K562 (cell line): Measurements from ENCODE around the gene TESK2. TPM values are rescaled to one million over a fixed set of nuclear protein-coding genes. Genes with fewer than 3 reads are reported as not detected.

Experiments
- BMI1 ChIP-seq: fragments of 150-350 bp; IDR thresholded peaks from 2 replicates; pipeline ENCODE4 v1.6.1; 2014; ENCODE audit warnings: low read length
- CBFB ChIP-seq: sonication (generic); formaldehyde crosslinking; IDR thresholded peaks from 2 replicates; pipeline ENCODE4 v1.4.0; 2020; ENCODE audit warnings: mild to moderate bottlenecking, missing genetic modification reagents
- CEBPB ChIP-seq: fragments of 450-650 bp; IDR thresholded peaks from 2 replicates; pipeline ENCODE4 v1.6.1; 2016; ENCODE audit warnings: missing genetic modification characterization, missing compliant biosample characterization
- ELK1 ChIP-seq: sonication (generic); formaldehyde crosslinking; IDR thresholded peaks from 2 replicates; pipeline ENCODE4 v1.8.1; 2022; ENCODE audit warnings: missing genetic modification reagents
- ETV5 ChIP-seq: sonication (generic); formaldehyde crosslinking; IDR thresholded peaks from 2 replicates; pipeline ENCODE4 v1.4.0; 2020; ENCODE audit warnings: low read depth, mild to moderate bottlenecking, missing genetic modification reagents
- HINFP ChIP-seq: fragments of 450-650 bp; conservative IDR thresholded peaks from 2 replicates; pipeline ENCODE4 v1.6.1; 2016; ENCODE audit warnings: missing genetic modification characterization, low read depth, mild to moderate bottlenecking, control low read depth, missing compliant biosample characterization
- HOXB6 ChIP-seq: fragments of 250-450 bp; sonication (Bioruptor Pico); IDR thresholded peaks from 2 replicates; pipeline ENCODE4 v1.5.1; 2022; ENCODE audit warnings: mild to moderate bottlenecking, borderline replicate concordance
- ILK ChIP-seq: fragments of 450-650 bp; IDR thresholded peaks from 2 replicates; pipeline ENCODE4 v1.6.1; 2016; ENCODE audit warnings: missing genetic modification characterization, low read depth, mild to moderate bottlenecking, missing compliant biosample characterization, moderate library complexity, borderline replicate concordance
- JUNB ChIP-seq: fragments of 450-650 bp; formaldehyde crosslinking; conservative IDR thresholded peaks from 2 replicates; pipeline ENCODE4 v1.4.0; 2020; ENCODE audit warnings: mild to moderate bottlenecking
- MBD2 ChIP-seq: sonication (generic); IDR thresholded peaks from 2 replicates; pipeline ENCODE4 v1.6.1; 2016; ENCODE audit warnings: low read depth, borderline replicate concordance
- MITF ChIP-seq: IDR thresholded peaks from 2 replicates; pipeline ENCODE4 v1.6.1; 2014; ENCODE audit warnings: antibody characterized with exemption
- MTA3 ChIP-seq: fragments of 450-650 bp; formaldehyde crosslinking; IDR thresholded peaks from 2 replicates; pipeline ENCODE4 v1.6.1; 2017; ENCODE audit warnings: mild to moderate bottlenecking, borderline replicate concordance
- NCOR1 ChIP-seq: fragments of 450-650 bp; IDR thresholded peaks from 2 replicates; pipeline ENCODE4 v1.6.1; 2016; ENCODE audit warnings: mild to moderate bottlenecking, moderate library complexity
- RBM25 ChIP-seq: fragments of 200-400 bp; formaldehyde crosslinking; IDR thresholded peaks from 2 replicates; pipeline ENCODE4 v1.6.1; 2018; ENCODE audit warnings: low read length, low read depth, moderate library complexity; ENCODE audit not compliant: severe bottlenecking
- SIRT6 ChIP-seq: IDR thresholded peaks from one replicate; pipeline ENCODE4 v1.6.1; 2012; ENCODE audit warnings: low read depth, mild to moderate bottlenecking, control low read depth, inconsistent platforms, low read length, moderate library complexity
- SIX5 ChIP-seq, 2 experiments: IDR thresholded peaks; 2 replicates each; pipeline ENCODE4 v1.6.1; 2011; ENCODE audit warnings: low read length in 2 of 2, borderline replicate concordance in 1 of 2, low read depth in 1 of 2, mild to moderate bottlenecking in 1 of 2, moderate library complexity in 1 of 2; ENCODE audit not compliant: insufficient read depth in 1 of 2
- XRCC5 ChIP-seq: fragments of 200-400 bp; formaldehyde crosslinking; IDR thresholded peaks from 2 replicates; pipeline ENCODE4 v1.6.1; 2017; ENCODE audit warnings: low read depth, mild to moderate bottlenecking, low read length
- YBX1 ChIP-seq: fragments of 450-650 bp; IDR thresholded peaks from 2 replicates; pipeline ENCODE4 v1.7.1; 2016; ENCODE audit warnings: mild to moderate bottlenecking
- ZFX ChIP-seq: sonication (generic); formaldehyde crosslinking; IDR thresholded peaks from 2 replicates; pipeline ENCODE4 v1.8.0; 2022; ENCODE audit warnings: mild to moderate bottlenecking, missing genetic modification reagents, moderate library complexity
- ZNF282 ChIP-seq: sonication (generic); formaldehyde crosslinking; IDR thresholded peaks from 2 replicates; pipeline ENCODE4 v1.8.1; 2023; ENCODE audit warnings: missing genetic modification reagents
- ZNF395 ChIP-seq: fragments of 200-800 bp; sonication (Bioruptor generic); IDR thresholded peaks from 2 replicates; pipeline ENCODE4 v1.6.1; 2017; ENCODE audit warnings: missing genetic modification characterization, missing compliant biosample characterization
- ZNF436 ChIP-seq: fragments of 250-450, 450-650 bp; sonication (Bioruptor Pico); formaldehyde crosslinking; IDR thresholded peaks from 2 replicates; pipeline ENCODE4 v1.7.0; 2020; ENCODE audit warnings: mild to moderate bottlenecking
- polyA plus RNA-seq, 8 experiments: library from polyadenylated mRNA; depleted of rRNA in 4 of 8; stranded (reverse) in 5 of 8; unstranded in 3 of 8; fragments of >200 nt; fragmentation: Nextera tagmentation in 2 of 8; fragmentation: Illumina TruSeq in 1 of 8; extraction: Ambion mirVana in 2 of 8; extraction: Trizol in 1 of 8; gene quantifications; 2 replicates each; pipeline versions ENCODE4 v1.2.1 to v1.2.3, GENCODE V29; 2011 to 2014; ENCODE audit warnings: inconsistent platforms in 1 of 8, missing spikeins in 1 of 8
- total RNA-seq, 7 experiments: library from RNA; depleted of rRNA in 6 of 7; stranded (reverse); fragments of >200 nt in 6 of 7; fragmentation: Illumina TruSeq in 2 of 7; extraction: Trizol in 2 of 7; gene quantifications; 2 replicates each; pipeline versions ENCODE4 v1.2.1 to v1.2.3, GENCODE V29; 2011 to 2021; ENCODE audit warnings: low replicate concordance in 1 of 7

Gene TESK2
- total and polyA plus RNA-seq, 9 of the 15 experiments (the other 6 are each of a cell fraction or from before 2014, with no cell fraction given): 1.6 to 5.3 (median 3.7) TPM

- TF ChIP-seq SIX5 (IDR thresholded peaks at IDR 0.05; ENCODE audit: borderline replicate concordance in 1 of 2, insufficient read depth in 1 of 2, low read depth in 1 of 2, low read length in 2 of 2) (peak; percentile 72 to 76), XRCC5 (no peak; the same call in 1 of the 2 replicates), ILK (no peak), SIRT6 (no peak), JUNB (no peak), NCOR1 (peak; percentile 12; the same call in 1 of the 2 replicates), HOXB6 (CRISPR knock-in tag) (no peak), CBFB (peak; percentile 49; the same call in 1 of the 2 replicates), ZFX (CRISPR knock-in tag) (peak; percentile 93), ZNF282 (CRISPR knock-in tag) (no peak), MITF (peak; percentile 45; the same call in 1 of the 2 replicates), YBX1 (no peak), RBM25 (peak; percentile 38), MBD2 (peak; percentile 69; the same call in 1 of the 2 replicates), ETV5 (CRISPR knock-in tag) (peak; percentile 94), MTA3 (peak; percentile 72; the same call in 1 of the 2 replicates), ELK1 (CRISPR knock-in tag) (no peak), HINFP (tag) (0 out of 2 replicates have a peak, but pooled peaks have one; percentile 14), ZNF395 (CRISPR knock-in tag) (no peak; the same call in 1 of the 2 replicates), CEBPB (tag) (no peak), ZNF436 (CRISPR knock-in tag) (no peak), BMI1 (no peak)
Measured at GRCh38 chr1:45339789-45340558, 151.0 kb downstream of the TESK2 start, which contains the start of the genes MUTYH and TOE1 (continued).
